Panc1 (cell line): ENCODE measurements around the gene BMP10. TPM values are rescaled to one million over a fixed set of nuclear protein-coding genes. Genes with fewer than 3 reads are reported as not detected.

ENCODE experiments used
- ATAC-seq: fragments of 200-7000 bp; cut with Tn5 transposase; 2 replicates; pipeline ENCODE4 v1.9.1; 2020; ENCODE audit warnings: mild to moderate bottlenecking, moderate library complexity
- BruUV-seq: library from RNA; stranded (reverse); fragments of 400-500 nt; replicated peaks from 2 replicates; lab custom pipeline; 2021; lab: Mats Ljungman, UMichigan
- CTCF ChIA-PET: fragments of 300-600 bp; sonication (Branson Sonifier 250); formaldehyde crosslinking; loops from one replicate; lab custom pipeline; 2022; ENCODE audit warnings: antibody characterized with exemption; lab: Charles Lee
- POLR2A ChIA-PET: fragments of 300-600 bp; sonication (Branson Sonifier 250); formaldehyde crosslinking; loops from one replicate; lab custom pipeline; 2022; ENCODE audit warnings: antibody characterized with exemption; lab: Charles Lee
- DNase-seq: peaks from one replicate; pipeline ENCODE4 v3.0.0-alpha.2; 2010; ENCODE audit warnings: low read depth, low spot score
- H3K27ac ChIP-seq: 2 replicates; pipeline ENCODE4 v1.5.1; 2011; ENCODE audit warnings: mild to moderate bottlenecking, low read length, inconsistent platforms
- H3K27me3 ChIP-seq: fragments of 200-500 bp; sonication (Bioruptor generic); 2 replicates; pipeline ENCODE4 v1.6.0; 2014; ENCODE audit warnings: low read length, inconsistent platforms; ENCODE audit not compliant: control insufficient read depth, insufficient read depth
- H3K36me3 ChIP-seq: fragments of 200-500 bp; sonication (Bioruptor generic); 2 replicates; pipeline ENCODE4 v1.5.1; 2014; ENCODE audit warnings: inconsistent platforms, mild to moderate bottlenecking, low read length, moderate library complexity; ENCODE audit not compliant: control insufficient read depth, insufficient read depth
- H3K4me1 ChIP-seq: 2 replicates; pipeline ENCODE4 v1.5.1; 2011; ENCODE audit warnings: inconsistent platforms, mild to moderate bottlenecking, low read length, moderate library complexity; ENCODE audit not compliant: control insufficient read depth, insufficient read depth
- H3K4me3 ChIP-seq, 2 experiments: 2 replicates each; pipeline ENCODE4 v1.5.1; 2011 to 2012; ENCODE audit warnings: low read depth in 2 of 2, low read length in 2 of 2, mild to moderate bottlenecking in 2 of 2, inconsistent platforms in 1 of 2, moderate library complexity in 1 of 2
- H3K9me3 ChIP-seq: fragments of 200-500 bp; sonication (Bioruptor generic); 2 replicates; pipeline ENCODE4 v1.5.1; 2014; ENCODE audit warnings: low read depth, mild to moderate bottlenecking, inconsistent platforms, low read length, moderate library complexity; ENCODE audit not compliant: control insufficient read depth, insufficient read depth
- POLR2AphosphoS5 ChIP-seq: IDR thresholded peaks from 2 replicates; pipeline ENCODE4 v1.6.1; 2012; ENCODE audit warnings: mild to moderate bottlenecking, low read depth, low read length, moderate library complexity
- SIN3A ChIP-seq: IDR thresholded peaks from 2 replicates; pipeline ENCODE4 v1.6.1; 2012; ENCODE audit warnings: low read depth, mild to moderate bottlenecking, low read length, moderate library complexity, borderline replicate concordance; ENCODE audit not compliant: insufficient read depth
- TCF7L2 ChIP-seq: IDR thresholded peaks from 2 replicates; pipeline ENCODE4 v1.6.1; 2011; ENCODE audit warnings: mild to moderate bottlenecking, low read depth, low read length, inconsistent platforms
- in situ Hi-C: cut with HindIII; loops from 2 replicates; pipeline ENCODE4 v1.10.0; 2016; ENCODE audit warnings: low sequenced_read_pairs, low pct_unique_long_range_greater_than_20kb
- intact Hi-C: fragments of 100-400 bp; cut with micrococcal nuclease; formaldehyde crosslinking; loops from one replicate; pipeline ENCODE4 v1.10.0; 2022; ENCODE audit not compliant: unreplicated experiment
- total RNA-seq: library from RNA; stranded (reverse); gene quantifications from one replicate; pipeline ENCODE4 v1.2.1, GENCODE V29; 2021; ENCODE audit not compliant: unreplicated experiment
- TF ChIP-seq, protein P1 (sequence below): fragments of 450-650 bp; IDR thresholded peaks from 2 replicates; pipeline ENCODE4 v1.5.1; 2017; ENCODE audit warnings: mild to moderate bottlenecking
- TF ChIP-seq, protein P2 (sequence below), 2 experiments: IDR thresholded peaks; 2 replicates each; pipeline ENCODE4 v1.6.1; 2011 to 2012; ENCODE audit warnings: low read depth in 2 of 2, control low read depth in 1 of 2, low read length in 1 of 2, mild to moderate bottlenecking in 1 of 2, moderate library complexity in 1 of 2; ENCODE audit not compliant: insufficient read depth in 1 of 2

BMP10 gene
- total RNA-seq, 1 experiment from 2014 or later = not detected

DNA sequence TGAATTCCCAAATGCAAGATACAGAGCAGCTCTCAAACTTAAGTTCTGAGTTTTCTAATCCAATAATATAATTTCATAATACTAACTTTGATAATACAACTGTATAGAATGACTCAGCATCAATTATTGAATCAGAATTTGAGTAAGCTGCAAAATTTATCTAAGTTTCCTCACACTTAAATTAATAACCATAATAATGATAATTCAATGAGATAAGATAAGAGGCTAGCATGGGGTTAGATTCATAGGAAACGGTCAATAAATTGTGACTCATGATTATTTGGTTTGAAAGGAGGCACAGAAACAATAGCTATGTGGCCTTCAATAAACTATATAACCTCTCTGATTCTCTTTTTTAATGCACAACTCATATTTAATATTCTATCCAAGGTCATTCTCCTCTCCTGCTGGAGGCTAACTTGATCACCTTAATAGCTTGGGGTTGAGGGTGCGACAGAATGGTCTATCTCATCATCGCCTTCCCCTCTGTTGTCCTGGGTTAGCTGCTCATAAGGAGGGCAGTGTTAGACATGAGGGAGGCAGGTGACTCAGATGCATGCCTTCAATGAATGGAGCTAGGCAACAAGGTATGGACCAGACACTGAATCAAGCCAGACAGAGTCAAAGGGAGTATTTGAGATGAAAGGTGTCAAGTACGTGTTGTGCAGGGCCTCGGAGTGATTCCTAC lies 36.2 kb upstream of the BMP10 start:
- Histone ChIP-seq H3K36me3 (no peaks in the 10 kb centered on the region), H3K27me3 (no peaks in the 10 kb centered on the region), H3K9me3 (no peaks in the 10 kb centered on the region), H3K4me1 (no peaks in the 10 kb centered on the region), H3K4me3 (no peak overlapping the region), H3K27ac (no peak overlapping the region)
- CTCF ChIA-PET = interaction anchor here (1.2 to 1.5 kb wide), 3 partner anchors 18 to 96 kb away, joined by 3 read pairs; no protein-coding TSS in a partner anchor
- ATAC-seq (peak; percentile 21; the same call in 1 of the 2 replicates), DNase-seq (no peak)
- intact Hi-C loops (loop anchor here (5.0 kb wide), 1 partner anchor 155 kb away; no protein-coding TSS in a partner anchor), in situ Hi-C loops (no loop called here)
- TF ChIP-seq, protein P1, sequence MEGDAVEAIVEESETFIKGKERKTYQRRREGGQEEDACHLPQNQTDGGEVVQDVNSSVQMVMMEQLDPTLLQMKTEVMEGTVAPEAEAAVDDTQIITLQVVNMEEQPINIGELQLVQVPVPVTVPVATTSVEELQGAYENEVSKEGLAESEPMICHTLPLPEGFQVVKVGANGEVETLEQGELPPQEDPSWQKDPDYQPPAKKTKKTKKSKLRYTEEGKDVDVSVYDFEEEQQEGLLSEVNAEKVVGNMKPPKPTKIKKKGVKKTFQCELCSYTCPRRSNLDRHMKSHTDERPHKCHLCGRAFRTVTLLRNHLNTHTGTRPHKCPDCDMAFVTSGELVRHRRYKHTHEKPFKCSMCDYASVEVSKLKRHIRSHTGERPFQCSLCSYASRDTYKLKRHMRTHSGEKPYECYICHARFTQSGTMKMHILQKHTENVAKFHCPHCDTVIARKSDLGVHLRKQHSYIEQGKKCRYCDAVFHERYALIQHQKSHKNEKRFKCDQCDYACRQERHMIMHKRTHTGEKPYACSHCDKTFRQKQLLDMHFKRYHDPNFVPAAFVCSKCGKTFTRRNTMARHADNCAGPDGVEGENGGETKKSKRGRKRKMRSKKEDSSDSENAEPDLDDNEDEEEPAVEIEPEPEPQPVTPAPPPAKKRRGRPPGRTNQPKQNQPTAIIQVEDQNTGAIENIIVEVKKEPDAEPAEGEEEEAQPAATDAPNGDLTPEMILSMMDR = no peak
- TF ChIP-seq POLR2AphosphoS5 = no peak
- no peak for TF ChIP-seq TCF7L2
- no peak for TF ChIP-seq SIN3A
- TF ChIP-seq, protein P2, sequence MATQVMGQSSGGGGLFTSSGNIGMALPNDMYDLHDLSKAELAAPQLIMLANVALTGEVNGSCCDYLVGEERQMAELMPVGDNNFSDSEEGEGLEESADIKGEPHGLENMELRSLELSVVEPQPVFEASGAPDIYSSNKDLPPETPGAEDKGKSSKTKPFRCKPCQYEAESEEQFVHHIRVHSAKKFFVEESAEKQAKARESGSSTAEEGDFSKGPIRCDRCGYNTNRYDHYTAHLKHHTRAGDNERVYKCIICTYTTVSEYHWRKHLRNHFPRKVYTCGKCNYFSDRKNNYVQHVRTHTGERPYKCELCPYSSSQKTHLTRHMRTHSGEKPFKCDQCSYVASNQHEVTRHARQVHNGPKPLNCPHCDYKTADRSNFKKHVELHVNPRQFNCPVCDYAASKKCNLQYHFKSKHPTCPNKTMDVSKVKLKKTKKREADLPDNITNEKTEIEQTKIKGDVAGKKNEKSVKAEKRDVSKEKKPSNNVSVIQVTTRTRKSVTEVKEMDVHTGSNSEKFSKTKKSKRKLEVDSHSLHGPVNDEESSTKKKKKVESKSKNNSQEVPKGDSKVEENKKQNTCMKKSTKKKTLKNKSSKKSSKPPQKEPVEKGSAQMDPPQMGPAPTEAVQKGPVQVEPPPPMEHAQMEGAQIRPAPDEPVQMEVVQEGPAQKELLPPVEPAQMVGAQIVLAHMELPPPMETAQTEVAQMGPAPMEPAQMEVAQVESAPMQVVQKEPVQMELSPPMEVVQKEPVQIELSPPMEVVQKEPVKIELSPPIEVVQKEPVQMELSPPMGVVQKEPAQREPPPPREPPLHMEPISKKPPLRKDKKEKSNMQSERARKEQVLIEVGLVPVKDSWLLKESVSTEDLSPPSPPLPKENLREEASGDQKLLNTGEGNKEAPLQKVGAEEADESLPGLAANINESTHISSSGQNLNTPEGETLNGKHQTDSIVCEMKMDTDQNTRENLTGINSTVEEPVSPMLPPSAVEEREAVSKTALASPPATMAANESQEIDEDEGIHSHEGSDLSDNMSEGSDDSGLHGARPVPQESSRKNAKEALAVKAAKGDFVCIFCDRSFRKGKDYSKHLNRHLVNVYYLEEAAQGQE (IDR thresholded peaks at IDR 0.05; ENCODE audit: insufficient read depth in 1 of 2, low read depth in 2 of 2, low read length in 1 of 2) = no peak
- no TSS peak for BruUV-seq
- POLR2A ChIA-PET = interaction anchor here (0.5 kb wide), 1 partner anchor 144 kb away, joined by 3 read pairs; no protein-coding TSS in a partner anchor

DNA sequence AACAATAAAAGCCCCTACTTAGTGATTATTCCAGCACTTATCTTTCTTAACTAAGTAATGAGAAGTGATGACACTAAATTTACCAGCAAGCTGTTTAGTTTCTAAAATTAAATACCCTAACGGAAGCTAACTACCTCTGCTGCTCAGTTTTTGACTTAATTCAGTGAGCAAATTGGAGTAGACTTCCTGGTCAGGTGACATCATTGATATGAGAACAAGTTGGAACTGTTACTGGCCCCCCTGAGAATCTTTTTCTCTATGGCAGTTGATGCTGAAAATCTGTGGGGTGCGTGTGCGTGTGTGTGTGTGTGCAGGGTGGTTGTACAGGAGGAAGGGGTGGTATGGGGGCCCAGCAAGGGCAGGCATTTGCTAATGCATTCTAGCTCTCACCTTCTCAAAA lies 35.5 kb upstream of the BMP10 start:
- intact Hi-C loops (loop anchor here (5.0 kb wide), 1 partner anchor 154 kb away; no protein-coding TSS in a partner anchor), in situ Hi-C loops (no loop called here)
- Histone ChIP-seq H3K36me3 (no peaks in the 10 kb centered on the region), H3K27me3 (no peaks in the 10 kb centered on the region), H3K4me3 (no peak overlapping the region), H3K4me1 (no peaks in the 10 kb centered on the region), H3K27ac (no peak overlapping the region), H3K9me3 (no peaks in the 10 kb centered on the region)
- ATAC-seq = no peak
- TF ChIP-seq, protein P1 = no peak
- TF ChIP-seq TCF7L2 = no peak
- TF ChIP-seq SIN3A = no peak
- TF ChIP-seq, protein P2 (IDR thresholded peaks at IDR 0.05; ENCODE audit: insufficient read depth in 1 of 2, low read depth in 2 of 2, low read length in 1 of 2) = no peak
- no peak for TF ChIP-seq POLR2AphosphoS5
- CTCF ChIA-PET = interaction anchor here (1.5 kb wide), 1 partner anchor 18 kb away, joined by 3 read pairs; no protein-coding TSS in a partner anchor
- POLR2A ChIA-PET = no interaction called here
- no TSS peak for BruUV-seq
- DNase-seq = no peak
